Measurements from ENCODE around the gene SORL1-AS1.

The SORL1-AS1 gene

GRCh38 chr11:121391914-121392313, 60.9 kb downstream of the SORL1-AS1 start:
- no peak for DNase-seq (ENCODE audit: low read depth in 2 of 2)

DNA sequence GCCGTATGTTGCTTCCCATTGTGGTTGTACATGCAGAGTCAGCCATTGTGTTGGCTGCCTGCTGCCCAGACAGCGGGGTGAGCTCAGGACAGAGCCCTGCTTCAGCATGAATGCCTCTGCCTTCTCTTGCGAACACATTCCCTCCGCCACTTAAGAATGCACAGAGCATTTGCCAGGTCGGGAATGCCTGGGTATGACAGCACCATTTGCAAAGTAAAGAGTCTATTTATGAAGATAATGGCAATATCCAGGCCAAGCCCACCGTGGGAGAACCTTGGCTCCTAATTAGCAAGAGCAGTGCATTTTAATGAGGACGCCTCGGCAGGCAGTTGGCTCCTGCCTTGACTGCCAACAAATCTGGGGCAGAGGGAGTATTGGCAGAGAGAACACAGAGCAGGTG, 63.1 kb downstream of the SORL1-AS1 start:
- DNase-seq (ENCODE audit: low read depth in 2 of 2): no peak
